C4-2B (cell line): ENCODE data around the gene LTBP1.

Experiments
- H3K27ac ChIP-seq: fragments of 450-650 bp; 2 replicates; pipeline ENCODE4 v1.5.1; 2017
- ZFX ChIP-seq: fragments of 450-650 bp; IDR thresholded peaks from 2 replicates; pipeline ENCODE4 v1.6.1; 2017
- TF ChIP-seq, protein P1 (sequence below): fragments of 450-650 bp; conservative IDR thresholded peaks from 2 replicates; pipeline ENCODE4 v1.5.1; 2017; ENCODE audit warnings: mild to moderate bottlenecking

The LTBP1 gene

DNA sequence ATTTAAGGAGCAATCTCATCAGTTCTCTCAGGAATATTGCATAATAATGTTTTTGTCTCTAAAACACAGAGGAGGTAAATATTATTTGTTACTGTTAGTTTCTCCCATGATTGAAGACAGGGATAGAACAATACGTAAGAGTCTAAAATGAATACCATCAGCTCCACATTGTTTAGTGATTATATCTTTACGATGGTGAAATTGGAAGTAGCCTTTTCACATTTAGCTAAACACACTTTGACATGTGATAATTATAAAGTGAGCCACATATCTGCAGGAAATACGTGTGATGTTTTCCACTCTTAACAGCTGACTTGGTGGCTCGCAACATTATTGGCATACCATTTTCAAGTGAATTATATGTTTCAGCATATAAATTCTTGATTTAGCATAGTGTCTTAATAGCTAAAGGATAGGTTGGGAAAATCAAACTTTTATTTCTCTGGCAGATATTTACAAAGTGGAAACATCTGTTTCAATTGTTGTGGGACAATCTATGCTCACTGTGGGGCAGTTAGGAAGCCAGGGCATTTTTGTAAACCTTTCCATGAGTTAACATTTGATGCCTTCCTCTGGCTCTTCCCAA is 321.6 kb downstream of the LTBP1 start:
- TF ChIP-seq, protein P1, sequence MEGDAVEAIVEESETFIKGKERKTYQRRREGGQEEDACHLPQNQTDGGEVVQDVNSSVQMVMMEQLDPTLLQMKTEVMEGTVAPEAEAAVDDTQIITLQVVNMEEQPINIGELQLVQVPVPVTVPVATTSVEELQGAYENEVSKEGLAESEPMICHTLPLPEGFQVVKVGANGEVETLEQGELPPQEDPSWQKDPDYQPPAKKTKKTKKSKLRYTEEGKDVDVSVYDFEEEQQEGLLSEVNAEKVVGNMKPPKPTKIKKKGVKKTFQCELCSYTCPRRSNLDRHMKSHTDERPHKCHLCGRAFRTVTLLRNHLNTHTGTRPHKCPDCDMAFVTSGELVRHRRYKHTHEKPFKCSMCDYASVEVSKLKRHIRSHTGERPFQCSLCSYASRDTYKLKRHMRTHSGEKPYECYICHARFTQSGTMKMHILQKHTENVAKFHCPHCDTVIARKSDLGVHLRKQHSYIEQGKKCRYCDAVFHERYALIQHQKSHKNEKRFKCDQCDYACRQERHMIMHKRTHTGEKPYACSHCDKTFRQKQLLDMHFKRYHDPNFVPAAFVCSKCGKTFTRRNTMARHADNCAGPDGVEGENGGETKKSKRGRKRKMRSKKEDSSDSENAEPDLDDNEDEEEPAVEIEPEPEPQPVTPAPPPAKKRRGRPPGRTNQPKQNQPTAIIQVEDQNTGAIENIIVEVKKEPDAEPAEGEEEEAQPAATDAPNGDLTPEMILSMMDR = no peak
- TF ChIP-seq ZFX = no peak
- no peak overlapping the region for H3K27ac ChIP-seq

DNA sequence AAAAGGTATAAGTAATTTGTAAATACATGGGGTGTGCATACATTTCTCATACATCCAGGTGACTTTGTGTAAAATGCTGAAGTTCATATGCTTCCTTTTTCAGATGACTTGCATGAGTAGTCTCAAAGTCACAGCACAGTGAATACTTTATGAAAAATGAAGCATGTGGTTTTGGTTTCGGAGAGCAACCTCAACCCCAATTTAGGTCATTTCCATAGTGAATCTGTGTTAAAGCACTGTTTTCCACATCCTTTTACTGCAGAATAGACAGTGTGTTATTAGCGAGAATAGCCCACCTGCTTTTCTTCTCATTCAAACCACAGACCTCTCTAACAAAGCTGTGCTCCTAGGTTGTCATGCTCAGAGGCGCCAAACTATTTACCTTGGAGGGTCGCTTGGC is 325.2 kb downstream of the LTBP1 start:
- TF ChIP-seq ZFX = no peak
- TF ChIP-seq, protein P1 = no peak
- no peak overlapping the region for H3K27ac ChIP-seq

DNA sequence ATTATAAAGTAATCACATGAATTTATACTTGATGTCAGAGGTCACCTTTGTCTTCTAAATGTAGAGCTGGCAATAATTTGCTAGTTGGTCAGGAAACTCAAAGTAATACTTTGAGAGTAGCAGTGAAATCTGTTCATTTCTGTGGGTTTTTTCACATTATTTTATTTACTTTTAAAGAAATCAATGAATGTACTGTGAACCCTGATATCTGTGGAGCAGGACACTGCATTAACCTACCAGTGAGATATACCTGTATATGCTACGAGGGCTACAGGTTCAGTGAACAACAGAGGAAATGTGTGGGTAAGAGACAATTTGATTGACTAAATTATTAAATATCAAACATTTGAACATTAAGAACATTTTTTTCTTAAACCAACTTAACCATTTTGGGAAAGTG is 326.7 kb downstream of the LTBP1 start:
- TF ChIP-seq ZFX = no peak
- TF ChIP-seq, protein P1 = no peak
- no peak overlapping the region for H3K27ac ChIP-seq

DNA sequence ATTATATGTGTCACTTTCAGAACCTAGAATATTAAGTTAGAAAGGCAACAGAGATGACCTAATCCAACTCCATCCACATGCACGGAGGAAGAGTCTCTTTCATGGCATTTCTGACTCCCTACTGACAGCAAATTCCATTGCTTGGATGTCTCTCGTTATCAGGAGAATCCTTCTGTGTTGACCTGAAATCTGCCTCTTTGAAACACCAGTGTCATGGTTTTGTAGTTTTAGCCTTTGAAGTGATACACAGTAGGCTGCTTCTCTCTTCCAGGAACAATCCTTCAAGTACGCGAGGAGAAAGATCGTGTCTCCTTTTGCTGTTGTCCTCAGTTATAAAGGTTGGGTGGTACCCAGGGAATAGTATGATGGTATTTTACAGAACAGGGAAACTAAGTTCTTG is 327.8 kb downstream of the LTBP1 start:
- TF ChIP-seq, protein P1 = no peak
- no peak for TF ChIP-seq ZFX
- H3K27ac ChIP-seq = no peak overlapping the region

DNA sequence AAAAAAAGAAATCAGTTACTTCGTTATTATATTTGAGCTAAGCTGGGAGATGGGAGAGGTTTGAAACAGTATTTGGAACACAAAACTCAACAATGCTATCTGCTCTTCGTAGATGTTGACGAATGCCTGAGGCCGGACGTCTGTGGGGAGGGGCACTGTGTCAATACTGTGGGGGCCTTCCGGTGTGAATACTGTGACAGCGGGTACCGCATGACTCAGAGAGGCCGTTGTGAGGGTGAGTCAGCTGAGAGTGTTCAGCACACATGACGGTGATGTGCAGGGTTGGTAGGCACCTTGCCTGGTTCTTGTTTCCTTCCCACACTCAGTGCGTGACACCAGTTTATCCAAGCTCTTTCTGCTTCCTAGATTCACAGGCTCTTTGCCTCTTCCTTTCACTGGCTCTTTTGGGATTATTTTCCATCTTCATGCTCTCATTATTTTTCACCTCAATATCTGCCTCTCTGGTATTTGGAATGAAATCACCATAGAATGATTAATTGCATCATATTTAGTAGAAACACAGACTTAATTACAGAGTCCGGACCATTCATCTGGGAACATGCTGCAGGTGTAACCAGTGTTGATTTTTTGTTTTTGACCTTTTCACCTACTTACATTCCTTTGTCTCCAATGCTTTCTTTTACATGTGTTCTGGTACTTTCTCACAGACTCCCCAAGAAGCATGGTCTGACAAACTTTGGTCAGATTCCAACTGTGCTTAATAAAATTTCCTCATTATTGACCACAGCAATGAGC is 329.1 kb downstream of the LTBP1 start:
- TF ChIP-seq, protein P1 = no peak
- no peak for TF ChIP-seq ZFX
- H3K27ac ChIP-seq = no peak overlapping the region

DNA sequence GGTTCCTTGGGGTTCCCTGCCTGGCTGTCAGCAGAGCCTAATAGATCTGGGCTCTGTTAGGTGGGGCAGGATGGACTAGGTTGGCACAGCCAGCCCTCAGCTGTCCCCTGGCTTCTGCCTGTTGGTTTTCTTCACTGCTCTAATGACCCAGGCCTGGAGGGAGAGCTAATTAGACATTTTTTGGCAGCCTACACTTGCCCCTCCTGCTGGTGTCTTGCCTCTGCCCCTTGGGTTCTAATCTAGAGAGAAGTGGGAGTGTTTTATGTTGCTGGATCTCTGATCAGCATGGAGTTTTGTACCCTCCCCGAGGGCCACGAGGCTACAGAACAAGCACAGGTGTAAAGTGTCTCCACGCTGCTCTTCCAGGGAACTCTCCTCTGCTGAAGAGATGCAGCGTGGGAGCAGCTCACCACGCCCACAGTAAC is 330.3 kb downstream of the LTBP1 start:
- TF ChIP-seq, protein P1 = no peak
- no peak for TF ChIP-seq ZFX
- no peak overlapping the region for H3K27ac ChIP-seq

DNA sequence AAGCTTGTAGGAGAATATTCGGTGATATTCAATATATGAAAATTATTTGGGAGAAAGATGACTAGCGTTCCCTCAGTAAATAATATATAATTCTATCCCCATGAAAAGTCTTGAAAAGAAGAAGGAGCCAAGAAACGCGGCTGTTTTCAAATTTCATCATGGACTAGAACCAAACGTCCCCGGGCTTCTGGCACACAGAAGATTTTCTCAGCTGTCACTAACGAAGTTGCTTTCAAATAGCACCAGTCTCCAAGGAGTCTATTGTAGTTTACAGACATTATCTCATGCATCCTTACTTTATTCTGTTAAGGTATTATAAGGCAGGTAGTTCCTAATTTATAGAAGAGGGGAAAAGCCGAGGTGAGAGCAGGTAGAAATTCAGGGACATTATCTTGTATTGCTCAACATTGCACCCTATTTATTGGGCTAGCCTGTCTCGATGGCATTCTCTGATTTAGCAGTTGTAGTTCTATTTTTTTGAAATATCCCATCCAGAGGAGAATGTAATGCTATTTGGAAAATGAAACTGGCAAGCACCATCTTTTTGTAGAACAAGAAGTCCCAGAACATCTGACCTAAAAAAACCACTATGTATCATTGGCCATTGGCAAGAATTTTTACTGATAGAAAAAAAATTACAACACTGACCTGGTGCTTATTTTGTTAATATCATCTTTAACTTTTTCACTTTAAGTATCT is 331.6 kb downstream of the LTBP1 start:
- TF ChIP-seq, protein P1 = no peak
- TF ChIP-seq ZFX = no peak
- no peak overlapping the region for H3K27ac ChIP-seq
